Kidney (tissue), 14 donors: ENCODE data around the gene SNX9. TPM values are rescaled to one million over a fixed set of nuclear protein-coding genes. Genes with fewer than 3 reads are reported as not detected.

ENCODE experiments used
- DNase-seq, 5 donors: peaks; one replicate each; pipeline ENCODE4 v3.0.0-alpha.2; 2013 to 2020
- FAIRE-seq: peaks from 2 replicates; lab custom pipeline; 2012; peaks lifted over from hg19 to GRCh38; lab: Jason Lieb, UNC
- H3K27ac ChIP-seq, 2 donors: one replicate each; pipeline ENCODE4 v1.7.0; 2013; ENCODE audit warnings: low read depth in 2 of 2, low read length in 2 of 2, inconsistent platforms in 1 of 2
- H3K27me3 ChIP-seq: one replicate; pipeline ENCODE4 v1.7.1; 2013; ENCODE audit warnings: low read length, inconsistent platforms; ENCODE audit not compliant: control insufficient read depth, insufficient read depth
- H3K36me3 ChIP-seq, 3 donors: one replicate each; pipeline versions ENCODE4 v1.7.0 to v1.7.1; 2013; ENCODE audit warnings: low read length in 3 of 3, control low read depth in 1 of 3, inconsistent platforms in 1 of 3; ENCODE audit not compliant: insufficient read depth in 3 of 3, control insufficient read depth in 2 of 3
- H3K4me1 ChIP-seq, 3 donors: one replicate each; pipeline versions ENCODE4 v1.7.0 to v1.7.1; 2013; ENCODE audit warnings: low read length in 3 of 3, inconsistent platforms in 1 of 3, low read depth in 1 of 3; ENCODE audit not compliant: control insufficient read depth in 2 of 3, insufficient read depth in 2 of 3
- H3K4me3 ChIP-seq, 3 donors: one replicate each; pipeline versions ENCODE4 v1.7.0 to v1.8.1; 2013; ENCODE audit warnings: low read length in 3 of 3, control low read depth in 1 of 3, inconsistent platforms in 1 of 3
- H3K9ac ChIP-seq, 3 donors: one replicate each; pipeline versions ENCODE4 v1.7.0 to v1.7.1; 2013; ENCODE audit warnings: low read length in 3 of 3, control low read depth in 1 of 3, inconsistent platforms in 1 of 3
- H3K9me3 ChIP-seq, 3 donors: one replicate each; pipeline versions ENCODE4 v1.7.0 to v1.7.1; 2013; ENCODE audit warnings: low read length in 3 of 3, control low read depth in 1 of 3, inconsistent platforms in 1 of 3; ENCODE audit not compliant: control insufficient read depth in 2 of 3, insufficient read depth in 1 of 3
- CTCF ChIP-seq: IDR thresholded peaks from 3 replicates; pipeline ENCODE4 v1.5.1; 2012; ENCODE audit warnings: mild to moderate bottlenecking, moderate library complexity, borderline replicate concordance; ENCODE audit not compliant: insufficient read depth; ENCODE audit errors: extremely low read depth
- intact Hi-C: fragments of 100-400 bp; cut with DNase I; formaldehyde crosslinking; loops from one replicate; pipeline ENCODE4 v1.11.1; 2022
- polyA plus RNA-seq: library from polyadenylated mRNA; stranded (reverse); fragments of 350-450 nt; fragmentation: Illumina TruSeq; extraction: RNeasy Lipid Tissue Mini Kit (QIAGEN cat#74804); gene quantifications from one replicate; pipeline ENCODE4 v1.2.3, GENCODE V29; 2014; ENCODE audit warnings: low read depth, low replicate concordance; ENCODE audit not compliant: insufficient read depth
- total RNA-seq: library from RNA; stranded (reverse); fragmentation: NEBNext Ultra II Directional; extraction: Animal tissue kit (Norgen Biotek cat#: 25700); gene quantifications from one replicate; pipeline ENCODE4 v1.2.1, GENCODE V29; 2021
- donor health status: control.
- donor health status: control.
- donor health status: control.
- donor health status: control.
- donor health status: control.
- donor health status: DM: yes; HTN: yes; CAD: no.
- donor health status: Normal renal cell carcinoma (clear cell type).

SNX9 gene
- total and polyA plus RNA-seq, 2 donors from 2014 or later, result 25.2 to 49.3 TPM

- intact Hi-C loops, result no loop called here
- Histone ChIP-seq H3K27ac (no peak overlapping the region), H3K9ac (no peak overlapping the region), H3K4me1 (no peaks in the 10 kb centered on the region), H3K9me3 (no peaks in the 10 kb centered on the region), H3K27me3 (no peaks in the 10 kb centered on the region), H3K4me3 (no peak overlapping the region), H3K36me3 (peaks cover 9 to 13% (median 9%) of the 10 kb centered on the region in 3 donors)
- TF ChIP-seq CTCF, result no peak
- FAIRE-seq (no peak), DNase-seq (no peak)
Observed at GRCh38 chr6:157908369-157909281, 85.6 kb downstream of the SNX9 start.

- DNase-seq, result no peak
- Histone ChIP-seq H3K4me3 (no peak overlapping the region), H3K4me1 (no peaks in the 10 kb centered on the region), H3K36me3 (peaks cover 9 to 13% (median 12%) of the 10 kb centered on the region in 3 donors), H3K9ac (no peak overlapping the region), H3K27ac (no peak overlapping the region), H3K9me3 (no peaks in the 10 kb centered on the region), H3K27me3 (no peaks in the 10 kb centered on the region)
- intact Hi-C loops, result no loop called here
- no peak for TF ChIP-seq CTCF
- FAIRE-seq, result no peak
Observed at GRCh38 chr6:157909282-157909664, 86.2 kb downstream of the SNX9 start.

GRCh38 chr6:157911278-157911677, 88.2 kb downstream of the SNX9 start:
- no peak overlapping the region for H3K27ac ChIP-seq
- intact Hi-C loops, result no loop called here
- DNase-seq (no peak), FAIRE-seq (no peak)
- H3K4me1 ChIP-seq, result no peaks in the 10 kb centered on the region
- no peak overlapping the region for H3K9ac ChIP-seq
- H3K9me3 ChIP-seq, result no peaks in the 10 kb centered on the region
- H3K27me3 ChIP-seq, result no peaks in the 10 kb centered on the region
- H3K36me3 ChIP-seq, result peaks cover 9 to 13% (median 12%) of the 10 kb centered on the region in 3 donors
- no peak overlapping the region for H3K4me3 ChIP-seq
- TF ChIP-seq CTCF, result no peak
